Nephron progenitor cell (in vitro differentiated cells): ENCODE results near the gene DNAJC18.

Experiments used
- DNase-seq: peaks from one replicate; pipeline ENCODE4 v3.0.0; 2021
- H3K27ac Mint-ChIP-seq: 2 replicates; pipeline ENCODE4 v1.8.0; 2021; ENCODE audit warnings: mild to moderate bottlenecking, moderate library complexity, mixed read lengths
- H3K27me3 Mint-ChIP-seq: 2 replicates; pipeline ENCODE4 v1.8.0; 2021; ENCODE audit warnings: mild to moderate bottlenecking, low read depth, mixed read lengths; ENCODE audit not compliant: poor library complexity
- H3K36me3 Mint-ChIP-seq: 2 replicates; pipeline ENCODE4 v1.8.0; 2021; ENCODE audit warnings: low read depth, mixed read lengths
- H3K4me1 Mint-ChIP-seq: 2 replicates; pipeline ENCODE4 v1.8.0; 2021; ENCODE audit warnings: mixed read lengths
- H3K4me3 Mint-ChIP-seq: 2 replicates; pipeline ENCODE4 v1.8.0; 2021; ENCODE audit warnings: mild to moderate bottlenecking, moderate library complexity, mixed read lengths
- H3K9me3 Mint-ChIP-seq: 2 replicates; pipeline ENCODE4 v1.8.0; 2021; ENCODE audit warnings: mild to moderate bottlenecking, moderate library complexity, mixed read lengths
- CTCF ChIP-seq: fragments of 200-600 bp; sonication (generic); IDR thresholded peaks from 2 replicates; pipeline ENCODE4 v1.5.0; 2021; ENCODE audit warnings: antibody characterized with exemption

The DNAJC18 gene

GRCh38 chr5:139382807-139383206, 56.5 kb downstream of the DNAJC18 start:
- no peak overlapping the region for H3K27ac Mint-ChIP-seq
- H3K4me3 Mint-ChIP-seq: no peak overlapping the region

DNA sequence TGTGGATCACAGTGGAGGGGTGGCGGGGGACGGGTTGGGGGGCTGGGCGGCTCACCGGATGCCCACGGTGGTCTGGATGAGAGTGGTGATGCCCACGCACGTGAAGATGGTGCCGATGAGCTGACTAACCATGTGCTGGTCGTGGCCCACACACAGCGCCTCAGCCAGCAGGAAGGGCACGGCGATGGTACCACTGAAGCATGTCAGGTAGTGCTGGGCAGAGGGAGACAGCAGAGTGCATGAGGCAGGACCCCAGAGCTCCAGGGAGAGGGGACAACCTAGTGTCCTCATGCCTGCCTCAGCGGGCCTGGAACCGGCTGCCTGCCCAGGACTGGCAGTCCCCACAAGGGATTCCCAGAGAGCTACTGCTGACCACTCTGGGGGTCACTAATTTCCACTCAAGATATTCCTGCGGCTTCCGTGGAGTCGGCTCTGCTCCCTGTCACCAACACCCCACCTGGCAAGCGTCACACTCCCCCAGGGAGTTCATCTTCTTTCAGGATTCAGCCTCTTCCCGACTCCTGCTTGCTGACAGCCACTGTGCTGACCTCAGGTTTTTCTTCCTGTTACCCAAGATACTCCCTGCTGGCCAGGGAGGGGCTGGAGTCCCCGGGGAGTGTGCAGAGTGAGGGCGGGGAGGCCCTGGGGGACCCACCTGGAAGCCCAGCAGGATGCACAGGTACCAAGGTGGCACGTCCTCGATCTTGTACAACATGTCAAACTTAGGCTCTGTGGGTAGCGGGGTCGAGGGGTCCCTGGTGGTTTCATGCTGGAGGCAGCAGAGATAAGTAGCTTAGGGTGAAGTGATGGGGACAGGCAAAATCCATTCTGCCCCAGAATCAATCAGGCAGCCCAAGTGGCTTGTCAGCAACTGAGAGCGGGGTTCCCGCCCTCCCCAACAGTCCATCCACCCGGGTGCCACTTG, 57.2 kb downstream of the DNAJC18 start:
- Mint-ChIP-seq H3K4me1 (peaks cover 23% of the 10 kb centered on the region), H3K4me3 (no peak overlapping the region), H3K27me3 (no peaks in the 10 kb centered on the region), H3K36me3 (peaks cover 7% of the 10 kb centered on the region), H3K27ac (no peak overlapping the region), H3K9me3 (no peaks in the 10 kb centered on the region)
- DNase-seq: no peak
- no peak for TF ChIP-seq CTCF

More at GRCh38 chr5:139382807-139383206, 56.5 kb downstream of the DNAJC18 start:
- Mint-ChIP-seq H3K4me1 (peaks cover 23% of the 10 kb centered on the region), H3K36me3 (no peaks in the 10 kb centered on the region), H3K9me3 (no peaks in the 10 kb centered on the region), H3K27me3 (no peaks in the 10 kb centered on the region)
- TF ChIP-seq CTCF: no peak
- DNase-seq: no peak

- Mint-ChIP-seq H3K9me3 (no peaks in the 10 kb centered on the region), H3K36me3 (peaks cover 14% of the 10 kb centered on the region), H3K27ac (peak overlapping the region; percentile 31), H3K27me3 (no peaks in the 10 kb centered on the region), H3K4me3 (no peak overlapping the region), H3K4me1 (peaks cover 23% of the 10 kb centered on the region)
- no peak for TF ChIP-seq CTCF
- no peak for DNase-seq
Measured at GRCh38 chr5:139379626-139380449, 59.5 kb downstream of the DNAJC18 start.

- H3K36me3 Mint-ChIP-seq: peaks cover 18% of the 10 kb centered on the region
- no peak overlapping the region for H3K4me3 Mint-ChIP-seq
- H3K4me1 Mint-ChIP-seq: peaks cover 23% of the 10 kb centered on the region
Measured at GRCh38 chr5:139378941-139379361, 60.4 kb downstream of the DNAJC18 start.

More at GRCh38 chr5:139378941-139379361, 60.4 kb downstream of the DNAJC18 start:
- no peak for DNase-seq
- no peaks in the 10 kb centered on the region for H3K9me3 Mint-ChIP-seq
- H3K27ac Mint-ChIP-seq: no peak overlapping the region
- no peaks in the 10 kb centered on the region for H3K27me3 Mint-ChIP-seq
- no peak for TF ChIP-seq CTCF
